NCI-H1694 treated with DMSO at 0.1 percent for 48 hours (cell line): Measurements from ENCODE around the gene RNF223.
"Not testable (repeated sequence)": the region's sequence is repeated elsewhere in the genome, so short reads cannot be mapped to it uniquely, and the experiment has no call there.

Source experiments
- DNase-seq: peaks from one replicate; lab custom pipeline; 2025; lab: John Stamatoyannopoulos, UW

Gene RNF223

DNA sequence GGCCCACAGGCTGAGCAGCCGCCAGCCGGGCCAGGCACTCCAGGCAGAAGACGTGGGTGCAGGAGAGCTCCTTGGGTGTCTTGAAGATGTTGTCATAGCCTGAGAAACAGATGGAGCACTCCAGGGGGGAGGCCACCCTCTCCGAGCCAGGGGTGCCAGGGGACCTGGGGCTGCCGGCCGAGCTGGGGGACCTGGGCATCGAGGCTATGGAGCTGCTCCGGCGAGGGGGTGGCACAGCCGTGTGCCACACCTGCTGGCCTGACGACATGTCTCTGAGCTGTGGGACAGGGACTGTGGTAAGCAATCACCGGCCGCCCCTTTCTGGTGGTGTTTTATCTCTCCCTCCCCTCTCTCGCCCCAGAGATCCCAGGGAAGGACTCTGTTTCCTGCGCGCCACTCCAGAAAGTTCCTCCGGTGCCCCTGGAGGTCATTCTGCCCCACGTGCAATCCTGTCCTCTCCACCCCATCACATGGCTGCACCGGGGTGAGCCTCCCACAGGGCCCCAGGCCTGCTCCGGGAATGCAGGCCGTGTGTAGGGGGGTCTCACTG, 1.7 kb downstream of the RNF223 start:
- no peak for DNase-seq

DNA sequence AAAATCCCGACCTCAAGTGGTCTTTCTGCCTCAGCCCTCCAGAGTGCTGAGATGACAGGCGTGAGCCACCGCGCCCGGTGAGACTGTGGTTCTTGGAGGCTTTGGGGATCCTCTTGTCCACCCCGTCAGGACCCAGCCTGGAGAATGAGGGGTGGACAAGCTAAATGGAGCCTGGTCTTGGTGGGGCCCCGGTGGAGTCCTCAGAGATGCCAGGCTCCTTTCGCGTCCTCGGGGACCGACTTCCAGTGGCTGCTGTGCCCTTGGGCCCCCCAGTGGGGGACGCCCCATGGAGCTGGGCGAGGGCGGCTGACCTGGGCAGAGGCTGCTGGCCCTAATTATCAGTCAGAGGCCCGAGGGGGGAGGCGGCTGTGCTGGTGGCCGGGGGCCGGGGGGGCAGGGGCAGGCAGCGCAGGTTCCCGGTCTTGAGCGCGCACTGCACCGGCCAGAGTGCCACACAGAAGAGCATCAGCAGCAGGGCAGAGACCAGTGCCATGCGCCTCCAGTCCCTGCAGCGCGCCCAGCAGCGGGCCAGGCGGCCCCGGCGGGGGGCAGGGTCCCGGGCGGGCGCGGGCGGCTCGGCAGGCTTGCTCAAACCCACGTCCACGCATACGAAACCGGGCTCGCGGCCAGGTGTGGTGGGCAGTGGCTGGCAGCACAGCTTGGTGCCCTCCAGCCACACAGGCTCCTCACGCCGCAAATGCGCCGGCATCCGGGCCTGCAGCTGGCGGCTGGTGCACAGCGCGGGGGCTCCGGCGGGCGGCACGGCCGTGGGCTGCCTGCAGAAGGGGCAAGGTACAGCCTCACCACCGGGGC, 2.4 kb downstream of the RNF223 start:
- no peak for DNase-seq

DNA sequence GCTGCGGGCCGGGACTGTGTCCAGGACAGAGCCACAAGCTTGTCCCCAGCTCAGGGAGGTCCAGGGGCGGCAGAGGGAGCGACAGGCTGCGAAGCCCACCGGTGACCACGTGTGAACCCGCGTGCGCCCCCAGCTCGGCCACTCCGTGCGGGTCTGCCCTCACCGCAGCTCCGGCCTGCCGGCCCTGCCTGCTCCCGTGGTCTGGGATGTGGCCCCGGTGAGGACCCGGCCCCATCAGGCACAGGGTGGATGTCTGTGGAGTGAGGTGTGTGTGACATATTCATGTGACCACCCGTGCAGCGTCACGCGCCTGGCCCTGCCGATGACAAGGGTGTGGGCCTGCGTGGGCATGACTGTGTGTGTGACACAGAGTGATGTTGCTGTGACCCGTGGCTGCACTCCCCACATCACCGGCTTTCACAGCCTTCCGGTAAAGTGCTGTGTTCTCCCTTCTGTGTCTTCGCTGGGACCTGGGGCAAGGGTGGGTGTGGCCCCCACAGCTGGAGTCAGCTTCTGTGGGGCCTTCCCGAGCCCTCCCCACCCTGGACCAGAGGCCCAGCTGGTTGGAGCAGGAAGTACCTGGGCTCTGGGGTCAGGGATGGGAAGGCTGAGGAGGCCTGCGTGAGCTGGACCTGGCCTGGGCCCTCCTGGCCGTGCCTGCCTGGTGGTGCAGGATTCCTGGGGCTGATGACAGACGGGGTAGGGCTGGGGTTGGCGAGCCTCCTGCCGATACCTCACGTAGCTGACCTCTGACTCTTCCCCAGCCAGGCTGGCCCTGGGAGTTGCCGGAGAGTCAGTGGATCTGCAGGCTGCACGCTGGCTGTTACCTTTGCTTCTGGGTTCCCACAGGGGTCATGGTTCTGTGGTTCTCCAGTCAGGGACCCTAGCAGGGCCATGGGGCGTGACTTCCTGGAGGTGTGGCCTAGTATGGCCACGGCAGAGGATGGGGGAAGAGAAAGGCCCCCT, 4.1 kb downstream of the RNF223 start:
- no peak for DNase-seq

DNA sequence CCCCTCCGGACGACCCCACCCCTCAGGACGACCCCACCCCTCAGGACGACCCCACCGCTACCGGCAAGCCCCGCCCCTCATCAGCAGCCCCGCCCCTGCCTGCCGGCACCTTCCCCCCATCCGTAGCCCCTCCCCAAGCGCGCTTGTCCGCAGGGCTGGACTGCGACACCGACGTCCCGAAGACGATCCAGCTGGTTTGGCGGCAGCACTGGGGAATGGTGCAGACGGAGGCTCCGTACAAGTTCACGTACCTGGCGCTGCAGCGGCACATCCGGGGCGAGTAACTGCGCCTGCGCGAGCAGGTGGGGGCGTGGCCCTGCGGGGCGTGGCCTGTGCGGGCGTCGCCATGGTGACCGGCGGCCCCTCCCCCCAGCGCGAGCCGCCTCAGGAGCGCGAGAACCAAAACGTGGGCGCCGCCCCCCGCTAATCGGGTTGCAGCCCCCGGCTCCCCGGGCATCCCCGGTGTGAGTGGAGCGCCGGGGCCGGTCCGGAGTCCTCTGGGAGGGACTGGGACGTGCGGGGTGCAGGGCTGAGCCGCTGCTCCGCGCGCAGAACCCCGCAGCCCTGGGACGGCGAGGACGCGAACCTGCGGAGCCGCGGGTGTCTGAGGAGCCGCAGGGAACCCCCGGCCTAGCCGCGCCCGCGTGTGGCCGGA, 4.9 kb downstream of the RNF223 start:
- DNase-seq, result peak; percentile 18

DNA sequence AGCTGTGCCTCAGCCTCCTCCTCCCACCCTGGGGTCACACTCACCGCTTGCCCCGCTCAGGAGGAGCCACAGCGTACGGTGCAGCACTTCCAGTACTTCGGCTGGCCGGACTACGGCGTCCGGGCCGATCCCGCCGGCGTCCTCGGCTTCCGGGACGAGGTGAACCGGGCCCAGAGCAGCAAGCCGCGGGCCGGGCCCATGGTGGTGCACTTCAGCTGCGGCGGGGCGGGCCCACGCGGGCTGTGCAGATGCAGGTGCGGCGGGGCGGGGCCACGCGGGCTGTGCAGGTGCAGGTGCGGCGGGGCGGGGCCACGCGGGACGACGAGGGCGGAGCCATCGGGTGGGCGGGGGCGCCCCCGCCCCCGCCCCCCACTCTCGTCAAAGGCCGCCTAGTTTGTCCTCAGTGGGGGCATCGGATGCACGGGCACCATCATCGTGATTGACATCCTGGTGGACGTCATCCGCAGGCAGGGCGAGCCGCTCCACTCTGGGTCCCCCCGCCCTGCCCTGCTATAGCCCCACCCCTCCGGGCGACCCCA, 5.5 kb downstream of the RNF223 start:
- no peak for DNase-seq

DNA sequence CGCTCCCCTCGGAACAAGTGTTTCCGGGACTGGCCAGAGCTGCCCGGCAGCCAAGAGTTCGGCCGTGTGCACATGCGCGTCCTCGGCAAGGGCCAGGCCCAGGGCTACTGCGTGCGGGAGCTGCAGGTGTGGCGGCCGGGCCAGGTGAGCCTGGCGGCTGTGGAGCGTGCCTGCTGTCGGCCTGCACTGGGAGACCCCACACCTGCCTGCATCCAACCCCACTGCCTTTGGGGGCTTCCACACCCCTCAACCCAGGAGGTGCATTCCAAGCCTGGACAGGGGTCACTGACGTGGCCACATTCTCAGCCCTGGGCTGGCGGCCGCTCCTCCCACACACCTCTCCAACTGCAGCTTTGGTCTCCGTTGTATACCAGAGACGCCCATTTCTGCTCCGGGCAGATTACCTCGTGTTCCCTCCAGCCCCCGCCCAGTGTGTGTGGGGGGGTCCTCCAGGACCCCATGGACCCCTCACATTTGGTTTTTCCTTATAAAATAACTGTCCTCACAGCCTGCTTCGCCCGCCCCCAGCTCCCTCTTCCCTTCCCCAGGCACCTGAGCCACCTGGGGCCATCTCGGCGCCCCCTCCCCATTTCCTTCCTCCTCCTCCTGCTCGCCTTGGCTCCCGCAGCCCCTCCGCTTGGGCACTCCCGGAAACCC, 6.1 kb downstream of the RNF223 start:
- no peak for DNase-seq

DNA sequence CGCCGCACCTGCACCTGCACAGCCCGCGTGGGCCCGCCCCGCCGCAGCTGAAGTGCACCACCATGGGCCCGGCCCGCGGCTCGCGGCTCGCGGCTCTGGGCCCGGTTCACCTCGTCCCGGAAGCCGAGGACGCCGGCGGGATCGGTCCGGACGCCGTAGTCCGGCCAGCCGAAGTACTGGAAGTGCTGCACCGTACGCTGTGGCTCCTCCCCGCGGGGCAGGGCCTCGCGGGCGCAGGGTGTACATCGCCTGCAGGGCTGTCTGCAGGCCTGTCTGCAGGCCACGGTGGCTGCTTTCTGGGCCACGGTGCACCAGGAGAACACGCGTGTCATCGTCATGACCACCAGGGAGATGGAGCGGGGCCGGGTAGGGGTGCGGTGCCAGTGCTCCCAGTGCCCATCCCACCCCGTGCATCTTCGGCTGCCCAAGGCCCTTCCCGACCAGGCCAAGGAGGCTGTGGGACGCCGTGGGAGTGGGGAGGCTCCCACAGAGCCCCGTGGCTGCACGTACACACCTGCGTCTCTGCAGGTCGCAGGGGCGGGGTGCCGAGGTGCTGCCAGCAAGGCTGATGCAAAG, 6.7 kb downstream of the RNF223 start:
- no peak for DNase-seq

DNA sequence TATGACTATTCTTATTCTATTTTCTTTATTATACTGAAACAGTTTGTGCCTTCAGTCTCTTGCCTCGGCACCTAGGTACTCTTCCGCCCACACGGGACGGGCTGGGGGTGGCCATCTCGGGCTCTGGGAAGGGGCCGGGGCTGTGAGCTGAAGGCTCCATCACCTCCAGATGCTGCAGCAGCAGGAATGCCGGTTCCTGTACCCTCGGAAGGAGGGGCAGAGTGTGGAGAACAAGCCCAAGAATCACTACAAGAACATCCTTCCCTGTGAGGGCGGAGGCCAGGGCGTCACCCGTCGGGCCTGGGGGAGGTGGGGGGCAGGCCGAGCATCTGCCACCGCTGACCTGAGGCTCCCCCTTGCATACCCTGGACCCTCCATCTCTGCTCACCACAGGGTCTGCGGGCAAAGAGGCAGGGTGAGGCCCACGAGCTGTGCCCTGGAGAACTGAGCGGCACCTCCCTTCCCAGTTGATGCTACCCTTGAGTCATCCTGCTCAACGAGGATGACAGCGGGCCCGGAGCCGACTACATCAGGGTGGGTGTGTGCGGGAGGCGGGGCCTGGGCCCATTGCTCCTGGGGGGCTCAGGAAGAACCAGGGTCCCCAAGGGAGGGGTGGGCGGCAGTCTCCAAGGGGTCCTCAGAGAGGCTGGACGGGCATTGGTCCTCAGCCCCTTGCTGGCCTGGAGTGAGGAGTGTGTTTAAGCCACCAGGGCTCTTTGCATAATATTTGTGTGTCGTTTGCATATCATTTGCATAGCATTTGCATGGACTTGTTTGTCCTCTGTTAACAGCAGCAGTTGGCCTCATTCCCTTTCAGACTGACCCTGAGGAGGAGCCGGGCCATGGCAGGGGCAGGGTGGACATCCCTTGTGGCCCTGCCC, 7.5 kb downstream of the RNF223 start:
- DNase-seq, result no peak

DNA sequence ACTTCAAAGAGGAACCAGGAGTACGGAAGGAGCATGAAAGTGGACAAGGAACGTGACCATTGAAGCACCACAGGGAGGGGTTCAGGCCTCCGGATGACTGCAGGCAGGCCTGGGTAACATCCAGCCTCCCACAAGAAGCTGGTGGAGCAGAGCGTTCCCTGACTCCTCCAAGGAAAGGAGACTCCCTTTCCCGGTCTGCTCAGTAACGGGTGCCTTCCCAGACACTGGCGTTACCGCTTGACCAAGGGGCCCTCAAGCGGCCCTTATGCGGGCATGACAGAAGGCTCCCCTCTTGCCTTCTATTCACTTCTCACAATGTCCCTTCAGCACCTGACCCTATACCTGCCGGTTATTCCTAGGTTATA, 8.2 kb downstream of the RNF223 start:
- DNase-seq, result not testable (repeated sequence)

DNA sequence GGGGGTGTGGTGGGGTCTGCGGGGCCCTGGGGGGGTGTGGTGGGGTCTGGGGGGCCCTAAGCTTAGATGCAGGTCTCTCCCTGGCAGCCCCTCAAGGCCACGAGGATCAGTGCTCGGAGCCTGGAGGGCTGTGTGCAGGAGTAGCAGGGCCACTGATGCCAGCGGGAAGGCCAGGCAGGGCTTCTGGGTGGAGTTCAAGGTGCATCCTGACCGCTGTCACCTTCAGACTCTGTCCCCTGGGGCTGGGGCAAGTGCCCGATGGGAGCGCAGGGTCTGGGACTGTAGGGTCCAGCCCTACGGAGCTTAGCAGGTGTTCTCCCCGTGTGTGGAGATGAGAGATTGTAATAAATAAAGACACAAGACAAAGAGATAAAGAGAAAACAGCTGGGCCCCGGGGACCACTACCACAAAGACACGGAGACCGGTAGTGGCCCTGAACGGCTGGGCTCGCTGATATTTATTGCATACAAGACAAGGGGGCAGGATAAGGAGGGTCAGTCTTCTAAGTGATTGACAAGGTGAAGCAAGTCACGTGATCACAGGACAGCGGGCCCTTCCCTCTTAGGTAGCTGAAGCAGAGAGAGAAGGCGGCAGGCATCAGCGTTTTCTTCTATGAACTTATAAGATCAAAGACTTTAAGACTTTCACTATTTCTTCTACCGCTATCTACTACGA, 8.7 kb downstream of the RNF223 start:
- DNase-seq, result no peak

DNA sequence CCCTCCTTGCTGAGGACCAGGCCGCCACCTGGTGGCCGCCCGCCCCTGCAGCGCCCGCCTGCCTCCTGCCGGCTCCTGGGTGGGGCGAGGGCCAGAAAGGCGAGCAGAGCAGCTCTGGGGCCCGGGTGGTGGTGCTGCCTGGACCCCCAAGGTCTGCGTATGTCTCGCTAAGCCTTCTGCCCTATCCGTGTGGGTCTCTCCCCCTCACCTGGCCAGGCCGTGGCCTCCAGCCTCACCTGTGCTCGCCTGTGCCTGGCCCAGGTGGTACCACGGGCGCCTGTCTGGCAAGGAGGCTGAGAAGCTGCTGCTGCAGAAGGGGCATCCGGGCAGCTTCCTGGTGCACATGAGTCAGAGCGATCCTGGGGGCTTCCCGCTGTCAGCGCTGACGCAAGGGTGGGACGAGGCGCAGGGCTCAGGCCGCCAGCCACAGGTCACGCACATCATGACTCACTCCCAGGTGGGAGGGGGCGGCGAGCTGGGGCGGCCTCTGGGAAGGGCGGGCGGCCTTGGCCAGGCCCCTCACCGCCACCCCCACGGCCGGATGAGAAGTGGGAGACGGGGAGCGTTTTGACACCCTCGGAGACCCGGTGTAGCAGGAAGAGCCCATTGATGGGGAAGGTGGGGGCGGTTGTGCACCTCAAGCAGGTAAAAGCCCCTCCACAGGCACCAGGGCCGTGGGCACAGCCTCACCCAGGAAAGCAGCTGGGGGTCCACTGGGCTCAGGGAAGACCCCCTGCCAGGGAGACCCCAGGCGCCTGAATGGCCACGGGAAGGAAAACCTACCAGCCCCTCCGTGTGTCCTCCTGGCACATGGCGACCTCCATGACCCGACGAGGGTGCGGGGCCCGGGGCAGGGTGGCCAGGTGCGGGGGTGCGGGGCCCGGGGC, 9.9 kb downstream of the RNF223 start:
- no peak for DNase-seq

DNA sequence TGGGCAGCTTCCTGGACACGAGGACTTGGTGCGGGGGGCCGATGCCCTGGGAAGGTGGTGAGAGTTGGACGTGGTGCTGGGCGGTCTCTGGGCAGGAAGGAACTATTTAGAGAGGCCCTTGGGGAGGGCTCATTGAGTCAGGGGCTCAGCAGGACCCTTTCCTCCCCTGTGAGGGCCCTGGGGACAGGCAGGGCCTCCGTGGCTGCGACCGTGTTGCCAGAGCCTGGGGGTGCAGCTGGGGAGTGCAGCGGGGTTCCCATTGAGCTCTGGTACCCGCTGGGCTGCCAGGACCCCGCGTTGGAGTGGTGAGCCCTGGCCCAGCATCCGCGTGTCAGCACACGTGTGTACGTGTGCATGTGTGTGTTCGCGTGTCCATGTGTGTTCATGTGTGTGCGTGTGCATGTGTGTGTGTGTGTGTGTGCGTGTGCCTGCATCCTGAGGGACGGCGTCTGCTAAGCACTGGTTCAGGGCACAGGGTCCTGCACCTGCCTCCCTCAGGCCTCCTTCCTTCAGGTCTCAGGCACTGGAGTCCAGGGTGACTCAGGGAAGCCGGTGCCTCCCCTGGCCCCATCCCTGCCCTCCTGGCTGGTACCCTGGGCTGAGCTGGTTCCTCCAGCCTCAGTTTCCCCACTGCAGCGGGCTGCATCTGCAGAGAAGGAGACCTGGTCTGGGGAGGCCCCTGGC, 10.7 kb downstream of the RNF223 start:
- DNase-seq, result no peak

DNA sequence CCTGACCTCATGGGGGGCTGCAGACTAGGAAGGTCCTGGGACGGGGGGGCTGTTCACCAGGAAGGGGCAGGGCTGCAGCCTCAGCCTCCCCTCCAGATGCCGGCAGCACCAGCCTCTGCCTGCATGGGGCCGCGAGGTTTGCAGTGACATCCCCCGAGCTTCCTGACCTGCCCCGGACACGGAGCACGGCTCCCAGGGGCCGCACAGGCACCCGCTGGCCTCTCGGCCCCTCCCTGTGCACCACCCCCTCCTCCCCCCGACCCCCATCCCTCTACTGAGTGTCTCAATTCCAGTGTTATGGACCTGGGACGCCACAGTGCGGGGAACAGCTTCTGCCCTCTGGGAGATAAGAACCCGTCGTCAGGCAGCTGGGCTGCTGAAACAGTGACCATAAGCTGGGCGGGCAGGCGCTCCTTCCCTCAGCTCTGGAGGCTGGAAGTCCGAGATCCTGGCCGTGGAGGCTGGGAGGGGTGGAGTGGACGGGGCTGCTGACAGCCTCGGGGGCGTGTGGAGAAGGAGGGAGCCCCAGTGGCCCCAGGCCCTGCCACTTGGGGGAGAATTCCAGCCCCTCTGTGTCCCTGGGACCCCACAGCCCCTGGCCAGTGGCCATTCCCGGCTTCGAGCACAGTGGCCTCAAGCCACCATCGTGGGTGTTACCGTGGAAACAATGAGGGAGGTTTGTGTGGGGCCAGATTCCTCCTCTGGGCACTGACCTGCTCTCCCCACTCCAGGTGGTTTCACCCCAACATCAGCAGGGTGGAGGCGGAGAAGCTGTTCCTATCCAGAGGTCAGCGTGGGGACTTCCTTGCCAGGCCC, 11.6 kb downstream of the RNF223 start:
- DNase-seq, result no peak

DNA sequence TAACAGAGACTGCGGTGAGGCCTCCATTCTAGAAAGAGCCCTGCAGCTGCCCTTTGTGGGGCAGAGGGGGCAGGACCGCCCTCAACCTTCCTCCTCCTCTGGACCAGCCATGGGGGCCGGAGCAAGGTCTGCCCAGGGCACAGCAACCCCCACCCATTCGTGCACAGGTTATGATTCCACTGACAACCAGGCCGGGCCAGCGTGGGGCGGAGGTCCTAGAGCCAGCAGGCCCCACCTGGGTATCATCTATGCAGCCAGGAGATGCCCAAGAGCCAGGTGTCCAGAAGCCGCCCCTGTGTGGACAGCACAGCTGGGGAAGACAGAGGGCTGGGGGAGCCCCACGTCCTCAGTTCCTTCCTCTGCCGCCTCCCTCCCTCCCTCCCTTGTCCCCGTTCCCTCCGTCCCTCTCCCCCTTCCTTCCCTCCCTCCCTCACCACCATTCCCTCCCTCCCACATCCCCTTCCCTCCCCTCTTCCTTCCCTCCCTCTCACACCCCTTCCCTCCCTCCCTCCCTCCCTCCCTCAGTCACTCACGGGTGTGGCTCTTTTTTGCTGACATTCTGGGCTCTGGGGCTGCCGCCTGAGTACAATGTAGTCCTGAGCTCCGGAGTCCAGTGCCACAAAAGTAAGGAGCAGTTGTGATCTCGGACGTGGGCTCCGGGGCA, 12.3 kb downstream of the RNF223 start:
- no peak for DNase-seq

DNA sequence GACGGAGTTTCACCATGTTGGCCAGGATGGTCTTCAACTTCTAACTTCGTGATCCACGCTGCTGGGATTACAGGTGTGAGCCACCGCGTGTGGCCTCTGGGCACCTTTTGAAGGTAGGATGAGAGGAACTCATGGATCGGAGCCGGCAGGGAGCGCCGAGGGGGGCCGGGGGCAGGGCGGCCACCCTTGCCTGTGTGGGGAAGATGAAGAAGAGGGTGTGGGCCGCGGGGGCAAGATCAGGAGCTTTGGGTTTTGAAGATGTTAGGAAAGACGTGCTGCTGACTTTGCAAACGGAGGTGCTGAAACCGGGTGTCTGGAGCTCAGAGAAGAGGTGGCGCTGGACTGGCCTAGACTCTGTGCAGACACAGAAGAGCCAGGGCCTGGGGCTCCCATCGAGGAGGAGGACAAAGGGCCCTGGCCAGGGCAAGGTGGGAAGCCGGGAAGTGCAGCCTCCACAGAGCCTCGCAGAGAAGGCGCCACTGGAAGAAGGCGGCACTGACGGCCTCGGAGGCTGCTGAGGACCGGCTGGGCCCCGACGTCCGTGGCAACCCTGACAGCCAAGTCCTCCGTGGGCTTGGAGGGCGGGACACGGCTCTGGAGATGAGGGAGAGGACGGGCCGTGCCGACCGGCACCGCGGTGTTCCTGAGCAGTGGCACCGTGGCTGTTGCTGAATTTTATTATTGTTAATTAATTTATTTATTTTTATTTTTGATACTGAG, 13.7 kb downstream of the RNF223 start:
- DNase-seq, result no peak
